Upper lobe of left lung (tissue), 4 donors: ENCODE data around the gene PFN3.

Source experiments
- CTCF ChIP-seq, 6 experiments: fragments of 450-650 bp in 4 of 6; fragments of 200-600 bp in 2 of 6; sonication (generic) in 2 of 6; IDR thresholded peaks; one replicate each; pipeline ENCODE4 v1.5.1; 2016 to 2019; ENCODE audit warnings: antibody characterized with exemption in 6 of 6
- EP300 ChIP-seq, 4 donors: sonication (generic); formaldehyde crosslinking; IDR thresholded peaks; one replicate each; pipeline ENCODE4 v1.5.1; 2017; ENCODE audit warnings: antibody characterized with exemption in 4 of 4, control low read depth in 2 of 4
- POLR2A ChIP-seq, 4 donors: fragments of 450-650 bp; IDR thresholded peaks; one replicate each; pipeline ENCODE4 v1.5.1; 2016 to 2017; ENCODE audit warnings: antibody characterized with exemption in 4 of 4, mild to moderate bottlenecking in 2 of 4
- POLR2AphosphoS5 ChIP-seq, 2 donors: sonication (generic); formaldehyde crosslinking; IDR thresholded peaks; one replicate each; pipeline ENCODE4 v1.5.1; 2017; ENCODE audit warnings: antibody characterized with exemption in 2 of 2

- TF ChIP-seq POLR2AphosphoS5 (IDR thresholded peaks at IDR 0.05), result no peak
- no peak for TF ChIP-seq POLR2A (IDR thresholded peaks at IDR 0.05)
- TF ChIP-seq CTCF (IDR thresholded peaks at IDR 0.05), result no peak
- TF ChIP-seq EP300 (IDR thresholded peaks at IDR 0.05), result no peak
Measured at GRCh38 chr5:177440990-177441780, 40.7 kb upstream of the PFN3 start.
